ENCODE measurements around the gene SLC17A9.

DNA sequence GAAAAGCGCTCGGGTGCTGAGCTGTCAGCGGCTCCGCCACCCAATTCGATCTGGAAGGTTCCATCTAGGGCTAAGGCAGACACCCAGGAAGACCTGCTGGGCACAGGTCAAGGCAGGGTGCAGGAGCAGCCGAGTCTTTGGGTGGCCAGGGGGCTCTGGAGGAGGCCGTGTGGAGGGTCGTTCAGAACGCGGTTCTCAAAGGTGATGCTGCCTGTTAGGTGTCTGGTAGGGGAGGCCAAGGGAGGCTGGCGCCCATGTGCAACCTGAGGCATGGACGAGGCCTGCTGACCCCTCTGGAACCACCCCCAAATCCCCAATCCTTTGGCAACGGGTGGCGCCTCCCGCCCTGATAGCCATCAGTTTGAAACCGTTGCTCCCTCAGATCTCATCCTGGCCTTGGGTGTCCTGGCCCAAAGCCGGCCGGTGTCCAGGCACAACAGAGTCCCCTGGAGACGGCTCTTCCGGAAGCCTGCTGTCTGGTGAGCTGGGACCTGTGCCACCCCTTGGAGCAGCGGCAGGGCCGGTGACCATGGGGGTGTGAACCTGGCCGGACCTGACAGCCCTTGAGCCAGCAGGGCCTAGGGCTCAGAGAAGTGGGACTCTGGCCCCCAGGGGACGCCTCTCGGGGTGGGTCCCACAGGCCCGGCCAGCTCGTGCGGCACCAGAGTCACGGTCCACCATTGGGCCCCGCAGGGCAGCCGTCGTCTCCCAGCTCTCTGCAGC is 10.5 kb downstream of the SLC17A9 start:
- TF ChIP-seq EZH2 (IDR thresholded peaks at IDR 0.05; ENCODE audit: insufficient read depth, poor library complexity, severe bottlenecking), result no peak
- TF ChIP-seq EZH2phosphoT487 (IDR thresholded peaks at IDR 0.05; ENCODE audit: insufficient read depth, low read depth), result no peak
